Midbrain (tissue), 1 donor: ENCODE data around the gene CNP.
A peak's percentile ranks its signal among the peaks of the same experiment; 100 is the strongest.
"Not testable (repeated sequence)": the region's sequence is repeated elsewhere in the genome, so short reads cannot be mapped to it uniquely, and the experiment has no call there.

Experiments
- DNase-seq: peaks from one replicate; lab custom pipeline; 2025; lab: John Stamatoyannopoulos, UW

The CNP gene

GRCh38 chr17:42002792-42003301, 36.3 kb downstream of the CNP start:
- DNase-seq, result peak; percentile 38

GRCh38 chr17:42005166-42005565, 38.6 kb downstream of the CNP start:
- DNase-seq, result no peak

DNA sequence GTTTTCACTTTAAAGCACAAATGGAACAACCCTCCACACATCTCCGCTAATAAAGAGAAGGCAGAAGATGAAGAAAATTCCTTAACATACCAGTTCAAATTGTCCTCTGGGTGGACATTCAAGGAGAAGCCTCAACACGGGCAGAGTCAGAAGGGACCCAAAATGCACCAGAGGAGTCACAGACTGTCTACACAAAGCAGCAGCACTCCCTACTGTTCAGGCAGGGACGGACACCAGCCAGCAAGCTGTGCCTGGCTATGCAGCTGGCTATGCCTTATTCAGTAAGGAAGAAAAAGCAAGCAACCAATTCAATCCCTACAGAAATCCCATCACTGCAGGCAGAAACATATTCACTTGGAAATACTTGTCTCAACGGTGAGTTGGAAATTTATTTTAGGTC, 42.6 kb downstream of the CNP start:
- peak; percentile 81 for DNase-seq

DNA sequence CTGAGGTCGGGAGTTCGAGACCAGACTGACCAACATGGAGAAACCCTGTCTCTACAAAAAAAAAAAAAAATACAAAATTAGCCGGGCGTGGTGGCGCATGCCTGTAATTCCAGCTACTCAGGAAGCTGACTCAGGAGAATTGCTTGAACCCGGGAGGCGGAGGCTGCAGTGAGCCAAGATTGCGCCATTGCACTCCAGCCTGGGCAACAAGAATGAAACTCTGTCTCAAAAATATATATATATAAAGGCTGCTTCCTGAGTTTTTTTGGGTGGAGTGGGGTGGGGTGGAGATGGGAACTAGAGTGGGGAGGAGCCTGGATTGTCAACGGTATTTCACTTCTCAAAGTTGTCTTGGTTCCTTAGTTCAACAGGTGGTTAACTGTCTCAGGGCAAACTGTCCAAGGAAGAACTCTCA, 43.7 kb downstream of the CNP start:
- DNase-seq, result not testable (repeated sequence)

GRCh38 chr17:42010898-42011516, 44.4 kb downstream of the CNP start:
- no peak for DNase-seq

DNA sequence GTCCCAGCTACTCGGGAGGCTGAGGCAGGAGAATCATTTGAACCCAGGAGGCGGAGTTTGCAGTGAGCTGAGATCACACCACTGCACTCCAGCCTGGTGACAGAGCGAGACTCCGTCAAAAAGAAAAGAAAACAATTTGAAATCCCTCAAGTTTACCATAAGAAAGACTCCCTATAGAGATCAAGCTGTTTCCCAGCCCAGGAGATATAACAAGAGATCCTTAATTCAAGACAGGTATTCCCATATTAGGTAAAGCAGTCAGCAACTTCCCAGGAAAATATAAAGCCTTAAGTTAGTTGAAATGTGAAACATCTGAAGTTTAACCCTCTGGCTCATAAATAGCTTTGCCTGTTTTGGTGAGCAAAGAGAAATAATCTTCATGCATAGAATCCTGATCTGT, 45.8 kb downstream of the CNP start:
- DNase-seq, result not testable (repeated sequence)

- not testable (repeated sequence) for DNase-seq
Measured at GRCh38 chr17:42013740-42014139, 47.1 kb downstream of the CNP start.

- DNase-seq, result no peak
Measured at GRCh38 chr17:42016411-42016831, 49.8 kb downstream of the CNP start.

DNA sequence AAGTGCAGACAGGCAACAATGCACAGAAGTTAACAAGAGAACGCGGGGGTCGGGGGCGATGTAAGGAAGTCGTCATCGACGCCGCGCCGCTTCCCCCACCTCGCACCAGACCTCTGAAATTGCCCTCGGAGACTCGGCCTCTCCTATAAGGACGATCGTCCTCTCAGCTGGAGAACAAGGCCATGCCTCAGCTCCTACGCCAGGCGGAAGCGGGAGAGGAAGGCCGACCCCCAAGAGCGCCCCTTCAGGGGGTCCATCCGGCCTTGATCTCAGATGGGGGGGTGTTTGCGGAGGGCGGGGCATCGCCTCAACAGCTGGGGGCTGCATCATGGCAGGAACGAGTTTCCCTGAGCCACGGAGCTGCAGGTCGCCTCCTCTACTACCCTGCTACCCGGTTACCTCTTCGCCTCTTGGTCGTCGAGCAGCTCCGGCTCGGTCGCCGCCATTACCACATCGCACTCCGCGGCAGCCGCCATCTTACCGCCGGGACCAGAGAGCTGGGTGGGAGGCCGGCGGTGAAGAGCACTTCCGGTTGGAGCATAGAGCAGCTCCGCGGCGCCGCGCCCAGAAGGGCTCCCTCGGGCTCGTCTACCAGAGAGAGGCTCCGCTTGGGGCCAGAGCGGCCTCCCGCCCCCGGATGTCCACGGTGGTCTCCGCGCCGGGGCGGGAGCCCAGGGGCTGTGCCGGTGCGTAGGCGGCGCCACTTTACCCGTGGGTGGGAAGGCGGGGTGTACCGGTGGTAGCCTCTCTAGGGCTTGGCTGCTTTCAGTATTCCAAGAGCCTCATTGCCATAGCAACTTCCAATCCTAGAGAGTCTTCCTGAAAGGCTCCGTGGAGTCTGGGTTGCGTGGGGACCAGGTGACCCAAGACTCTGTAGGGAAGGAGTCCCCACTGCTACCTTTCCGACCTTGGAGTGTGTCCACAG, 50.6 kb downstream of the CNP start, which contains the start of gene DNAJC7:
DNAJC7 (minus strand) TSS at position 499 of the 925 bp plus-strand sequence; CDS start at position 476, 23 bp downstream.
- peak; percentile 91 for DNase-seq

- no peak for DNase-seq
Measured at GRCh38 chr17:42017866-42018200, 51.2 kb downstream of the CNP start.

GRCh38 chr17:42018339-42018738, 51.7 kb downstream of the CNP start:
- DNase-seq, result no peak

DNA sequence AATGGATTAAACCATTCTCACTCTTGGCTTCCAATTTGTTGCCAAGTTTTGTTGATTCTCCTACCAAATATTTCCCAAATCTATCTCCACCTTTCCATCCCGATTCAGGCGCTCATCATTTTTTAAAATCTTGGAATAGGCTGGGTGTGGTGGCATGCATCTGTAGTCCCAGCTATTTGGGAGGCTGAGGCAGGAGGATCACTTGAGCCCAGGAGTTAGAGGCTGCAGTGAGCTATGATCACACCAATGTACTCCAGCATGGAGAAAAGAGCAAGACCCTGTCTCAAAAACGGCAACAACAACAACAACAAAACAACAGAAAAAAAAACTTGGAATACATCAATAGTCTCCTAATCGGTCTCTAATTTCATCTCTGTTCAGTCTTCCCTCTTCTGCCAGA, 52.4 kb downstream of the CNP start:
- no peak for DNase-seq

DNA sequence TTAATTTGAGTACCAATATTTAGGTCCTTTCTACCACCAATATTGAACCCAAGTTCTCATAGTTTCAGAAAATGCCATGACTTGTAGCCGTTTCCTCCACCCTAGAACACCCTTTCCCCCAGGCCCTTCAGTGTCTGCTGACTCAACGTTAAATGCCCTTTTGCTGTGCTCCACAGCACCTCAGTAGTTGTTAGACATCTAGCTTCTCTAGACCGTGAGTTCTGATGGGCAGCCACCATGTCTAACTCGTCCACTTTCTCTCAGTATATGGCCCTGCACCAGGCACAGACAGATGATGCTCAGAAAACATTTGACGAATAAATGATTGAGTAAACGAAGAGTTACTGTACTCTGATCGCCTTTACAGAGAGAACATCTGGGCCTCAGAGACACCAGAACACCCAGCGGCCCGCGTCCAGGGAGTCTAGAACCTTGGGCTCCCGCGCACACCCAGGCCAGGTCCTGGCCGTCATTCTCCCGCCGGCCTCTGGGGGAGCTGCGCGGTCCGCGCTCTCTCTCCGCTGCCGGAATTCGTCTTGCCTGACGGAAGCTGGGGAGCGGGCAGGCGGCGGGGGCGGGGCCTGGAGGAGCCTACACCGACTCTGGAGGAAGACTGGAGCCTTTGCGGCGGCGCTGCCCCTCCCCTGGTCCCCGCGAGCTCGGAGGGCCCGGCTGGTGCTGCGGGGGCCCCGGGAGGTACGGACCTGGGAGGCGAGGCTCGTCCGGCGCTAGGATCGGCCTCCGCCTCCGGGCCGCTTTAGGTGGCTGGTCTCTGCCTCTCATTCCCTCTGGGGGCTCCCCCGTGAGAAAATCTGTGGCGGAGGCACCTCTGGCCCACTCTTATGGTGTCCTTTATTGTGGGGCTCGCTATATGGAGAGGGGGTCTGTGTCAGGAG, 53.2 kb downstream of the CNP start, which contains the start of gene NKIRAS2:
NKIRAS2 (plus strand) TSS at position 582 of the 896 bp plus-strand sequence. CDS start 1,488 bp downstream, outside the sequence.
- DNase-seq, result peak; percentile 92

DNA sequence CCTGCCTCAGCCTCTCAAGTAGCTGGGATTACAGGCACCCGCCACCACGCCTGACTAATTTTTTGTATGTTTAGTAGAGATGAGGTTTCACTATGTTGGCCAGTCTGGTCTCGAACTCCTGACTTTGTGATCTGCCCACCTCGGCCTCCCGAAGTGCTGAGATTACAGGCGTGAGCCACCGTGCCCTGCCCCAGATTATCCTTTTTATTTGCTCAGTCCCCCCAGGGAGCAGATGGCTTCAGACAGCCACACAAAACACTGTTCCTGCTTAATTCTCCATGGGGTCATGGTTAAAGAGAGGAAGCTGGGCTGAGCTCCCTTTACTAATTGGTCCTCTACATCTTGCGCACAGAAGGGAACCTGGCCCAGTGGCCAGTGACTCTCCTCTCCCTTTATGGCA, 54.2 kb downstream of the CNP start:
- not testable (repeated sequence) for DNase-seq

DNA sequence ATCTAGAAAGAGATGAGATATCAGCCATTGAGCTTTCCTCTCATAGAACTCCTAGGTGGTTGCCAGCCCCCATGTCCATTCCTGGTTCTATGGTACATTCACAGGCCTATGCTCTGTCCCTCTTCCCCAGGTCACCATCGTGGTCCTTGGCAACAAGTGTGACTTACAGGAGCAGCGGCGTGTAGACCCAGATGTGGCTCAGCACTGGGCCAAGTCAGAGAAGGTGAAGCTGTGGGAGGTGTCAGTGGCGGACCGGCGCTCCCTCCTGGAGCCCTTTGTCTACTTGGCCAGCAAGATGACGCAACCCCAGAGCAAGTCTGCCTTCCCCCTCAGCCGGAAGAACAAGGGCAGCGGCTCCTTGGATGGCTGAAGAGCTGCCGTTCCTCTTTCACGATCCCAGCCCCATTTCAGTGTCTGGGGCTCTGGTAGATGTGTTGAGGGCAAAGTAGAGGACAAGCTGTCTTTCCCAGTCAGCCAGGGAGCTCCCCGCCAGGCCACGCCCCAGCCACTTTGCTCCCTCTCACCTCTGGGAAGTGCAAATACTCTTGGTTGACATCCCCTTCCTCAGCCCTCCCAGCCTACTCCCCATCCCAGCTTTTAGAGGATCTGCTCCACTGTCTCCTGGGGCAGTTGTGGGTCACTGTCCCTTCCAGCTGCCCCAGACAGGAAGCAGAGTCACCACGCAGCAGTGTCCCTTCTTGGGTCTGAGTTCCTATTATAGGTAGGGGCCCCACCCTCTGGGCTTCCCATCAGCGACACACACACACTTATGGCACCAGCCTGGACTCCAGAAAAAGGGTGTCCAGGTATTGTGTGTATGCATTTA, 57.1 kb downstream of the CNP start:
- DNase-seq, result peak; percentile 8

DNA sequence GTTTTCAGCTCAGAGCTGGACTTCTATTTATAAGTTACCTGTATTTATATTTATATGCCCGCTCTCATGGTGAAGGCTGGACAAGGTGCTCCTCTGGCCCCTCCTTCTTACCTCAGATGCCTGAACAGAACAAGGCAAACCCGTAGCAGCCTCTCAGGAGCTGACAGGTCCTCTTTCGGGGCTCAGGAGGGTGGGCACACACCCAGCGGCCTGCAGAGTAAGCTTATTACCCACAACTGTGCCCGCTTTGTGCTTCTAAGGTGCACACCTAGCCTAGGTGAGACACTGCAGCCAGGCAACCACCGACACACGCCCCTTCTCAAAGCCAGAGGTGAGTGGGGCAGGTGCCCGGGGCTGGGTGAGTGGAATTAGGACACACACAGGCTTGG, 58.6 kb downstream of the CNP start:
- no peak for DNase-seq

DNA sequence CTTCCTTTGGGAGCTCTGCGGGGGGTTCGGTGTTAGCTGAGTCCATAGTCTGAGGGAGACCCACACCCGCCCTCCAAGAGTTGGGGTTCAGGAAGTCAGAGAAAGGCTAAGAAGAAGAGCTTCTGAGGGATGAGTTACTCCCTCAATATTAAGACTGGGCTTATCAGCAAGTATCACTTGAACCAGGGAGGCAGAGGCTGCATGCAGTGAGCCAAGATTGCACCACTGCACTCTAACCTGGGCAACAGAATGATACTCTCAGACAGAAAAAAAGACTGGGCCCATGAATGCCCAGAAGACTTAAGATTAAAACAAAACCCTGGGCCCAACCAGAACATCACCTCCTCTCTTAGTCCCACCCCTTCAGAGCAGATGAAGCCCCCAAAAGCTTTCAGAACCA, 59.3 kb downstream of the CNP start:
- no peak for DNase-seq

DNA sequence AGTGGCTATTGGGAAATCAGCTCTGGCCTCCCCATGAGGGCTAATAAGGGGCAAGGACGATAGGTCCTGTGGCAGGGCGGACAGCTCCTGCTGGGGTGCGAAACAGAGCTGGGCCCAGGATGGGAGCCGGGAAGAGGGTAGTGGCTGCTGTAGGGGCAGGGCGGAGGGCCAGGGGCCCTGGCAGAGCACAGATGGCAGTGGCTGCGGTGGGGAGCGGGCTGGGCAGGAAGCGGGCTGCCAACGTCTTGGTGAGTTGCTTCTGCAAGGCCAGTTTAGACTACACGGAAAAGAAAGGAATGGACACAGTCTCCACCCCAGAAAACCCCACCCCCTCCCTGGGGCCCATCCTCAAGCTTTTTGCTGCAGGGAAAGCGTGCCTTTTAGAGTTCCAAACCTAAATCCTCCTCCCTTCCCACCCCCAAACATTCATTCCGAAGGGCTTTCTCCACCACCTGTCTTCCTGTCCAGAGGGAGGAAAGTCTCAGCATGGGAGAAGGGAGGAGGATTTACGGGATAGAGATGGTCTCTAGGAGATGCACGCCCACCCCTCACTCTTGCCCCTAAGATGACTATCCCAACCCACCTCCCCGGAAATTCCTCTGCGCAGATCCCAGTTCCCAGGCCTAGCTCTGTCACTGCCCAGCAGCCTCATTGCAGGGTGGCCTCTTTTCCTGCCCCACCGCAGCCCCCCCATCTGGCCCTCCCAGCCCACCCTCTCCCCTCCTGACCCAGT, 60.4 kb downstream of the CNP start:
- no peak for DNase-seq
